GM12878 (cell line): ENCODE measurements around the gene LRRFIP2. TPM values are rescaled to one million over a fixed set of nuclear protein-coding genes. Genes with fewer than 3 reads are reported as not detected.

Experiments used
- ATAC-seq: fragments of 200-7000 bp; cut with Tn5 transposase; 3 replicates; pipeline ENCODE4 v1.9.1; 2020; ENCODE audit warnings: mild to moderate bottlenecking, moderate library complexity
- BruUV-seq: library from RNA; stranded (reverse); fragments of 400-500 nt; replicated peaks from 2 replicates; lab custom pipeline; 2021; lab: Mats Ljungman, UMichigan
- CTCF ChIA-PET: fragments of 300-600 bp; sonication (Branson Sonifier 250); formaldehyde crosslinking; extraction: SDS; loops from one replicate; lab custom pipeline; 2021; ENCODE audit warnings: inconsistent platforms; lab: Yijun Ruan, JAX
- POLR2A ChIA-PET: fragments of 350-600 bp; formaldehyde crosslinking; extraction: SDS; loops from one replicate; lab custom pipeline; 2021; ENCODE audit warnings: inconsistent platforms; lab: Charles Lee
- RAD21 ChIA-PET: fragments of 300-600 bp; sonication (Branson Sonifier 250); formaldehyde crosslinking; loops from one replicate; lab custom pipeline; 2023; ENCODE audit warnings: antibody characterized with exemption; ENCODE audit not compliant: unreplicated experiment; lab: Charles Lee
- SMC1A ChIA-PET: fragments of 300-600 bp; sonication (Branson Sonifier 250); formaldehyde crosslinking; loops from one replicate; lab custom pipeline; 2023; ENCODE audit not compliant: unreplicated experiment, uncharacterized antibody; lab: Charles Lee
- DNase-seq: peaks from one replicate; pipeline ENCODE4 v3.0.0-alpha.2; 2011; ENCODE audit warnings: low read depth, low spot score
- FAIRE-seq: peaks from 3 replicates; lab custom pipeline; 2011; peaks lifted over from hg19 to GRCh38; lab: Jason Lieb, UNC
- H2AFZ ChIP-seq: 2 replicates; pipeline ENCODE4 v1.6.0; 2011; ENCODE audit warnings: low read depth, low read length, control low read depth; ENCODE audit not compliant: control insufficient read depth
- H3K27ac ChIP-seq: 2 replicates; pipeline ENCODE4 v1.5.1; 2011; ENCODE audit warnings: control low read depth; ENCODE audit not compliant: control insufficient read depth, insufficient read depth
- H3K27me3 ChIP-seq, 2 experiments: replicated peaks in 1 of 2; 2 replicates each; pipeline versions ENCODE4 v1.6.0 to v1.6.1; 2011; ENCODE audit warnings: low read length in 1 of 2; ENCODE audit not compliant: control insufficient read depth in 2 of 2, insufficient read depth in 2 of 2
- H3K36me3 ChIP-seq, 2 experiments: 2 replicates each; pipeline ENCODE4 v1.5.1; 2011; ENCODE audit warnings: low read length in 1 of 2; ENCODE audit not compliant: control insufficient read depth in 2 of 2, insufficient read depth in 2 of 2
- H3K4me1 ChIP-seq: 2 replicates; pipeline ENCODE4 v1.6.1; 2011; ENCODE audit warnings: mild to moderate bottlenecking, low read length, moderate library complexity, mixed read lengths; ENCODE audit not compliant: control insufficient read depth, insufficient read depth
- H3K4me2 ChIP-seq: 2 replicates; pipeline ENCODE4 v1.6.0; 2011; ENCODE audit warnings: control low read depth; ENCODE audit not compliant: control insufficient read depth, insufficient read depth
- H3K4me3 ChIP-seq: fragments of 200-600 bp; sonication (generic); 2 replicates; pipeline ENCODE4 v1.5.1; 2016
- H3K79me2 ChIP-seq: 2 replicates; pipeline ENCODE4 v1.6.0; 2011; ENCODE audit warnings: low read length; ENCODE audit not compliant: control insufficient read depth, insufficient read depth
- H3K9ac ChIP-seq: 2 replicates; pipeline ENCODE4 v1.8.0; 2011; ENCODE audit warnings: low read length, control low read depth, mixed read lengths; ENCODE audit not compliant: control insufficient read depth, insufficient read depth
- H3K9me3 ChIP-seq: replicated peaks from 3 replicates; pipeline ENCODE4 v1.5.1; 2011; ENCODE audit warnings: mild to moderate bottlenecking, low read length; ENCODE audit not compliant: control insufficient read depth, insufficient read depth
- H4K20me1 ChIP-seq: 2 replicates; pipeline ENCODE4 v1.6.0; 2011; ENCODE audit not compliant: control insufficient read depth, insufficient read depth
- EGR1 ChIP-seq, 2 experiments: IDR thresholded peaks; 1 replicate in 1 of 2; 2 replicates in 1 of 2; pipeline ENCODE4 v1.6.1; 2011 to 2012; ENCODE audit warnings: low read depth in 2 of 2, low read length in 2 of 2, borderline replicate concordance in 1 of 2, mild to moderate bottlenecking in 1 of 2, moderate library complexity in 1 of 2
- EP300 ChIP-seq, 2 experiments: fragments of 150-350 bp in 1 of 2; IDR thresholded peaks; 2 replicates each; pipeline ENCODE4 v1.6.1; 2011 to 2012; ENCODE audit warnings: low read depth in 2 of 2, low read length in 2 of 2, borderline replicate concordance in 1 of 2, improper control_type of control experiment in 1 of 2, inconsistent platforms in 1 of 2; ENCODE audit not compliant: control insufficient read depth in 1 of 2
- GABPA ChIP-seq: IDR thresholded peaks from 2 replicates; pipeline ENCODE4 v1.6.1; 2014; ENCODE audit warnings: antibody characterized with exemption, low read depth, mild to moderate bottlenecking, inconsistent platforms
- HDGF ChIP-seq: fragments of 450-650 bp; IDR thresholded peaks from 2 replicates; pipeline ENCODE4 v1.6.1; 2016; ENCODE audit warnings: antibody characterized with exemption
- JUNB ChIP-seq: IDR thresholded peaks from 2 replicates; pipeline ENCODE4 v1.6.1; 2016; ENCODE audit warnings: antibody characterized with exemption, mild to moderate bottlenecking
- MAX ChIP-seq: IDR thresholded peaks from 2 replicates; pipeline ENCODE4 v1.6.1; 2012; ENCODE audit warnings: low read depth, low read length, improper control_type of control experiment
- MYB ChIP-seq: fragments of 150-350 bp; IDR thresholded peaks from 2 replicates; pipeline ENCODE4 v1.6.1; 2014; ENCODE audit warnings: mild to moderate bottlenecking, low read depth, low read length, borderline replicate concordance
- NFXL1 ChIP-seq: fragments of 450-650 bp; IDR thresholded peaks from 2 replicates; pipeline ENCODE4 v1.6.1; 2017; ENCODE audit warnings: antibody characterized with exemption, mild to moderate bottlenecking, borderline replicate concordance
- NFYA ChIP-seq: IDR thresholded peaks from 2 replicates; pipeline ENCODE4 v1.6.1; 2011; ENCODE audit warnings: low read depth, mild to moderate bottlenecking, low read length, improper control_type of control experiment, borderline replicate concordance
- NR2C1 ChIP-seq: fragments of 450-650 bp; IDR thresholded peaks from 2 replicates; pipeline ENCODE4 v1.6.1; 2017; ENCODE audit warnings: antibody characterized with exemption, mild to moderate bottlenecking, moderate library complexity
- NRF1 ChIP-seq: conservative IDR thresholded peaks from 2 replicates; pipeline ENCODE4 v1.6.1; 2011; ENCODE audit warnings: mild to moderate bottlenecking, low read depth, low read length, improper control_type of control experiment
- SMAD5 ChIP-seq: IDR thresholded peaks from 2 replicates; pipeline ENCODE4 v1.6.1; 2016; ENCODE audit warnings: antibody characterized with exemption, low read depth
- SMC3 ChIP-seq: IDR thresholded peaks from 2 replicates; pipeline ENCODE4 v1.6.1; 2011; ENCODE audit warnings: low read length, improper control_type of control experiment, borderline replicate concordance
- SRF ChIP-seq, 2 experiments: IDR thresholded peaks; 2 replicates each; pipeline ENCODE4 v1.6.1; 2011; ENCODE audit warnings: low read depth in 2 of 2, low read length in 2 of 2, mild to moderate bottlenecking in 1 of 2, moderate library complexity in 1 of 2
- TCF3 ChIP-seq: IDR thresholded peaks from 2 replicates; pipeline ENCODE4 v1.6.1; 2012; ENCODE audit warnings: low read depth, mild to moderate bottlenecking, low read length, borderline replicate concordance; ENCODE audit not compliant: insufficient read depth
- TCF7 ChIP-seq: IDR thresholded peaks from 2 replicates; pipeline ENCODE4 v1.6.1; 2014; ENCODE audit warnings: antibody characterized with exemption, borderline replicate concordance
- ZNF24 ChIP-seq: fragments of 450-650 bp; IDR thresholded peaks from 2 replicates; pipeline ENCODE4 v1.6.1; 2017; ENCODE audit warnings: antibody characterized with exemption, mild to moderate bottlenecking
- in situ Hi-C: fragments of 300-500 bp; cut with MboI; formaldehyde crosslinking; loops from 9 replicates; pipeline ENCODE4 v1.14.3; 2018; ENCODE audit warnings: mixed read lengths
- intact Hi-C: fragments of 100-400 bp; cut with micrococcal nuclease; formaldehyde crosslinking; loops from one replicate; pipeline ENCODE4 v1.14.2; 2022; ENCODE audit not compliant: unreplicated experiment
- polyA plus RNA-seq, 11 experiments: library from polyadenylated mRNA; depleted of rRNA in 4 of 11; unstranded in 6 of 11; stranded (reverse) in 5 of 11; fragments of >200 nt; fragmentation: Nextera tagmentation in 4 of 11; fragmentation: Illumina TruSeq in 1 of 11; extraction: Ambion mirVana in 4 of 11; extraction: Trizol in 1 of 11; gene quantifications; 1 replicate in 1 of 11; 2 replicates in 10 of 11; pipeline versions ENCODE4 v1.2.1 to v1.2.3, GENCODE V29; 2011 to 2016; ENCODE audit warnings: inconsistent platforms in 2 of 11, missing spikeins in 2 of 11, low read depth in 1 of 11
- total RNA-seq, 4 experiments: library from RNA; depleted of rRNA in 3 of 4; stranded (reverse); fragments of >200 nt in 3 of 4; fragmentation: Illumina TruSeq in 1 of 4; extraction: Trizol in 1 of 4; gene quantifications; 2 replicates each; pipeline versions ENCODE4 v1.2.1 to v1.2.3, GENCODE V29; 2013 to 2021
- TF ChIP-seq, protein P1 (sequence below): IDR thresholded peaks from 2 replicates; pipeline ENCODE4 v1.6.1; 2012; ENCODE audit warnings: improper control_type of control experiment, low read depth, low read length; ENCODE audit not compliant: insufficient replicate concordance

The LRRFIP2 gene
- total and polyA plus RNA-seq, 10 of the 15 experiments (the other 5 are each of a cell fraction or from before 2014, with no cell fraction given), result 9.7 to 46.9 (median 38.1) TPM

DNA sequence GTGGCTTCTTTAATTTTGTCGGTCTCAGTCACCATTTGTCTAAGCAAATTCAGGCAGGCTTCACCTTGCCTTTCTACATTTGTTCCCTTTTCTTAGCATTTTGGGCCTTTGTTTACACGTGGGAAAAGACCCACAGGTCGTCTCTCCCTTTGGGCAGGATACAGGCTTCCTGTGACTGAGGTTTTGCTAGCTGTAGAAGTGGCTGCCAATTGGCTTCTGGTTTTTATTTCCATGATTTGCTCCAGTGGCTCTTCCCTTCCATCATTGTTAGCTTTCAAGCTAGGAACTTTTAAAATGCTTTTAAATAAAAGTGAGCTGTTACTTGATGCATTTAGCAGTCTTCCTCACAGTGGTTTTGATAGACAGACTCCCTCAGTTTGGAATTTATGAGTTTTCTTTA lies 143.8 kb downstream of the LRRFIP2 start (continued):
- TF ChIP-seq NRF1, result no peak
- TF ChIP-seq HDGF, result no peak
- no peak for TF ChIP-seq JUNB

DNA sequence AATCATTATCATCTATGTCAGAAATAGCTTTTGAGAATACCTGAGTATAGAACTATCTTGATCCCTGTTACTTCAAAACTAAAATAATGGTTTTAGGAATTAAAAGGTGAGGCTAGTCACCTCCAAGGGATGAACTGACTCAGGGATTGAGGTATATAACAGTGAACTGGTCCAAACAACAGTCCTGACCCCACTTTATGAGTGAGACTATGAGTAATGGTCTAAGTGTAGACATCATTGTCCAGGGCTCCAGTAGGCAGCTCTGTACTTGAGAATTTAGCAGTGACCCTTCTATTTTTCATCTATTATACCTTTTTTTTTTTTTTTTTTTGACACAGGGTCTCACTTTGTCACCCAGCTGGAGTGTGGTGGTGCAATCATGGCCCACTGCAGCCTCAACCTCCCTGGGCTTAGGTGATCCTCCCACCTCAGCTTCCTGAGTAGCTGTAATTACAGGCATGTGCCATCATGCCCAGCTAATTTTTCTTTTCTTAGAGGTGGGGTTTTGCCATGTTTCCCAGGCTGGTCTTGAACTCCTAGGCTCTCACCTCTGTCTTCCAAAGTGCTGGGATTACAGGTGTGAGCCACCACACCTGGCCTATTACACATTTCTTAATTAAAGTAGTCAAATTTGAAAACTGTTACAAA lies 144.7 kb downstream of the LRRFIP2 start:
- Histone ChIP-seq H3K36me3 (peaks cover 3 to 46% of the 10 kb centered on the region in 2 experiments), H3K4me2 (no peak overlapping the region), H3K27me3 (no peaks in the 10 kb centered on the region), H2AFZ (no peak overlapping the region), H4K20me1 (peaks cover 2% of the 10 kb centered on the region; the same call in 1 of the 2 replicates), H3K79me2 (no peaks in the 10 kb centered on the region), H3K4me3 (no peak overlapping the region), H3K9ac (no peak overlapping the region), H3K27ac (no peak overlapping the region), H3K4me1 (peaks cover 3% of the 10 kb centered on the region; the same call in 1 of the 2 replicates), H3K9me3 (no peaks in the 10 kb centered on the region; the same call in 2 of the 3 replicates)
- ChIA-PET RAD21 (interaction anchor here (0.6 kb wide), 1 partner anchor 263 kb away, joined by 5 read pairs; no protein-coding TSS in a partner anchor), CTCF (interaction anchor here (0.7 to 1.9 kb wide), 2 partner anchors 10 to 69 kb away, joined by 3 to 4 read pairs; no protein-coding TSS in a partner anchor), POLR2A (interaction anchor here (0.6 to 0.7 kb wide), 2 partner anchors 12 to 81 kb away, joined by 3 to 4 read pairs; no protein-coding TSS in a partner anchor), SMC1A (interaction anchor here (0.9 to 1.5 kb wide), 2 partner anchors 71 to 118 kb away, joined by 3 to 5 read pairs; no protein-coding TSS in a partner anchor)
- no TSS peak for BruUV-seq
- ATAC-seq, result no peak
- no peak for DNase-seq
- FAIRE-seq, result no peak
- intact Hi-C loops, result no loop called here
- in situ Hi-C loops, result no loop called here
- TF ChIP-seq SMC3 (no peak), TCF7 (no peak), TCF3 (no peak), MYB (no peak), SRF (IDR thresholded peaks at IDR 0.05; ENCODE audit: low read depth in 2 of 2, low read length in 2 of 2) (no peak), NFYA (no peak), SMAD5 (no peak), NR2C1 (no peak), EGR1 (IDR thresholded peaks at IDR 0.05; ENCODE audit: borderline replicate concordance in 1 of 2, low read depth in 2 of 2, low read length in 2 of 2) (no peak), ZNF24 (no peak), GABPA (no peak), NFXL1 (no peak), EP300 (IDR thresholded peaks at IDR 0.05; ENCODE audit: borderline replicate concordance in 1 of 2, control insufficient read depth in 1 of 2, low read depth in 2 of 2, low read length in 2 of 2) (no peak), MAX (no peak)
- TF ChIP-seq, protein P1, sequence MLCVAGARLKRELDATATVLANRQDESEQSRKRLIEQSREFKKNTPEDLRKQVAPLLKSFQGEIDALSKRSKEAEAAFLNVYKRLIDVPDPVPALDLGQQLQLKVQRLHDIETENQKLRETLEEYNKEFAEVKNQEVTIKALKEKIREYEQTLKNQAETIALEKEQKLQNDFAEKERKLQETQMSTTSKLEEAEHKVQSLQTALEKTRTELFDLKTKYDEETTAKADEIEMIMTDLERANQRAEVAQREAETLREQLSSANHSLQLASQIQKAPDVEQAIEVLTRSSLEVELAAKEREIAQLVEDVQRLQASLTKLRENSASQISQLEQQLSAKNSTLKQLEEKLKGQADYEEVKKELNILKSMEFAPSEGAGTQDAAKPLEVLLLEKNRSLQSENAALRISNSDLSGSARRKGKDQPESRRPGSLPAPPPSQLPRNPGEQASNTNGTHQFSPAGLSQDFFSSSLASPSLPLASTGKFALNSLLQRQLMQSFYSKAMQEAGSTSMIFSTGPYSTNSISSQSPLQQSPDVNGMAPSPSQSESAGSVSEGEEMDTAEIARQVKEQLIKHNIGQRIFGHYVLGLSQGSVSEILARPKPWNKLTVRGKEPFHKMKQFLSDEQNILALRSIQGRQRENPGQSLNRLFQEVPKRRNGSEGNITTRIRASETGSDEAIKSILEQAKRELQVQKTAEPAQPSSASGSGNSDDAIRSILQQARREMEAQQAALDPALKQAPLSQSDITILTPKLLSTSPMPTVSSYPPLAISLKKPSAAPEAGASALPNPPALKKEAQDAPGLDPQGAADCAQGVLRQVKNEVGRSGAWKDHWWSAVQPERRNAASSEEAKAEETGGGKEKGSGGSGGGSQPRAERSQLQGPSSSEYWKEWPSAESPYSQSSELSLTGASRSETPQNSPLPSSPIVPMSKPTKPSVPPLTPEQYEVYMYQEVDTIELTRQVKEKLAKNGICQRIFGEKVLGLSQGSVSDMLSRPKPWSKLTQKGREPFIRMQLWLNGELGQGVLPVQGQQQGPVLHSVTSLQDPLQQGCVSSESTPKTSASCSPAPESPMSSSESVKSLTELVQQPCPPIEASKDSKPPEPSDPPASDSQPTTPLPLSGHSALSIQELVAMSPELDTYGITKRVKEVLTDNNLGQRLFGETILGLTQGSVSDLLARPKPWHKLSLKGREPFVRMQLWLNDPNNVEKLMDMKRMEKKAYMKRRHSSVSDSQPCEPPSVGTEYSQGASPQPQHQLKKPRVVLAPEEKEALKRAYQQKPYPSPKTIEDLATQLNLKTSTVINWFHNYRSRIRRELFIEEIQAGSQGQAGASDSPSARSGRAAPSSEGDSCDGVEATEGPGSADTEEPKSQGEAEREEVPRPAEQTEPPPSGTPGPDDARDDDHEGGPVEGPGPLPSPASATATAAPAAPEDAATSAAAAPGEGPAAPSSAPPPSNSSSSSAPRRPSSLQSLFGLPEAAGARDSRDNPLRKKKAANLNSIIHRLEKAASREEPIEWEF, result no peak
